ENCODE measurements around the gene SEPHS1.

- TF ChIP-seq CTCF (conservative IDR thresholded peaks at IDR 0.05) (no peak), EZH2 (IDR thresholded peaks at IDR 0.05; ENCODE audit: low read depth) (no peak)
These were observed 13.5 kb downstream of the SEPHS1 start for GRCh38 chr10:13334556-13334955.
